NB4 (cell line): ENCODE results near the gene CECR2.

Experiments used
- MYC ChIP-seq: IDR thresholded peaks from 2 replicates; pipeline ENCODE4 v1.6.1; 2011; ENCODE audit warnings: low read depth, low read length
- POLR2A ChIP-seq: IDR thresholded peaks from 2 replicates; pipeline ENCODE4 v1.6.1; 2011; ENCODE audit warnings: mild to moderate bottlenecking; ENCODE audit not compliant: insufficient read length; ENCODE audit errors: extremely low read depth
- TF ChIP-seq, protein P1 (sequence below): IDR thresholded peaks from one replicate; pipeline ENCODE4 v1.5.1; 2012; ENCODE audit warnings: low read depth, low read length
- TF ChIP-seq, protein P2 (sequence below): IDR thresholded peaks from 2 replicates; pipeline ENCODE4 v1.6.1; 2011; ENCODE audit warnings: low read depth, low read length

- TF ChIP-seq POLR2A (no peak), MYC (no peak)
- TF ChIP-seq, protein P1, sequence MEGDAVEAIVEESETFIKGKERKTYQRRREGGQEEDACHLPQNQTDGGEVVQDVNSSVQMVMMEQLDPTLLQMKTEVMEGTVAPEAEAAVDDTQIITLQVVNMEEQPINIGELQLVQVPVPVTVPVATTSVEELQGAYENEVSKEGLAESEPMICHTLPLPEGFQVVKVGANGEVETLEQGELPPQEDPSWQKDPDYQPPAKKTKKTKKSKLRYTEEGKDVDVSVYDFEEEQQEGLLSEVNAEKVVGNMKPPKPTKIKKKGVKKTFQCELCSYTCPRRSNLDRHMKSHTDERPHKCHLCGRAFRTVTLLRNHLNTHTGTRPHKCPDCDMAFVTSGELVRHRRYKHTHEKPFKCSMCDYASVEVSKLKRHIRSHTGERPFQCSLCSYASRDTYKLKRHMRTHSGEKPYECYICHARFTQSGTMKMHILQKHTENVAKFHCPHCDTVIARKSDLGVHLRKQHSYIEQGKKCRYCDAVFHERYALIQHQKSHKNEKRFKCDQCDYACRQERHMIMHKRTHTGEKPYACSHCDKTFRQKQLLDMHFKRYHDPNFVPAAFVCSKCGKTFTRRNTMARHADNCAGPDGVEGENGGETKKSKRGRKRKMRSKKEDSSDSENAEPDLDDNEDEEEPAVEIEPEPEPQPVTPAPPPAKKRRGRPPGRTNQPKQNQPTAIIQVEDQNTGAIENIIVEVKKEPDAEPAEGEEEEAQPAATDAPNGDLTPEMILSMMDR: no peak
- TF ChIP-seq, protein P2, sequence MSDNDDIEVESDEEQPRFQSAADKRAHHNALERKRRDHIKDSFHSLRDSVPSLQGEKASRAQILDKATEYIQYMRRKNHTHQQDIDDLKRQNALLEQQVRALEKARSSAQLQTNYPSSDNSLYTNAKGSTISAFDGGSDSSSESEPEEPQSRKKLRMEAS: no peak
Observed at GRCh38 chr22:17596226-17596625, 227.0 kb downstream of the CECR2 start.
